ENCODE data around the gene IRF2BP2.

DNA sequence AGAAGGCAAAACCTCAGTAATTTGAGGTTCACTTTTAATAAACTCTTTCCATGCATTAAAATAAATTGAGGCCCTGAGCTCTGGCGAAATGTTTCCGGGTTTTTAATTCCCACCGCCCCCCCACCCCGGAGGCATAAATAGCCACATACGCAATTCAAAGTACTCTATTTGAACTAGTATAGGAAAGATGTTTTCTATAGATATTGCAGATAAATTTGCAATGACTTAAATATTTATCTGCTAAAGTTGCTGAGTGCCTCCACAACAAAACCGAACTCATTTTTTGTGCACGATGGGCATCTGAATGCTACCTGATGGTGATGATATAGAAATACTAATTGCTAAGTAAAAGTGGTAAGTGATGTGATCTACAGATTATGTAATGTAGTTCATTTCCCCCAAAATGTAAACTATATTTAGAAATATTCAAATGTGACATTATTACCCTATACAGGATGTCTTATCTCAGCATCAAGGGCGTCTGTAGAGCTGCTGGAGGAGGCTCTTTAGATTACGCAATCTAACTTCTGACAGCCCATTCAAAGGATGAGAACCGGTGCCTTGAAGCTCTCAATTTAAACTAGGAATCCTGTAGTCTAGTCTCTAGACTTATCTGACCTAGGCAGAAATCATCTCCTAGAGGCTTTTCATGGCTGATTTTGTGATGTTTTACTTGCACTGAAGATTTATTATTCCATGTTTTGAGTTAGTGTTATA lies 8.5 kb downstream of the IRF2BP2 start:
- no peak for TF ChIP-seq EZH2phosphoT487 (IDR thresholded peaks at IDR 0.05; ENCODE audit: borderline replicate concordance, low read length)
- no peak for TF ChIP-seq CTCF (conservative IDR thresholded peaks at IDR 0.05; ENCODE audit: low read depth, low read length)

Measured in PC-3 (cell line).